Measurements from ENCODE around the gene AMZ2.

DNA sequence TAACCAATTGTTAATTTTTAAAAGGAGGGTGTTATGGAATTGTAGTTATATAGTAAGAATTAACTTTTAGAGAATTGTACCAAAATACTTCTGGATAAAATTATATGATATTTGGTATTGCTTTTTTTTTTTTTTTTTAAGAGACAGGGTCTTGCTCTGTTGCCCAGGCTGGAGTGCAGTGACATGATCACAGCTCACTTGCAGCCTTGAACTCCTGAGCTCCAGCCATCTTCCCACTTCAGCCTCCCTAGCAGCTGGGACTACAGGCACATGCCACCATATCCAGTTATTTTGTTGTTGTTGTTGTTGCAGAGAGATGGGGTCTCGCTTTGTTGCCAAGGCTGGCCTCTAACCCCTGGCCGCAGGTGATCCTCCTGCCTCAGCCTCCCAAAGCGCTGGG lies 52.0 kb downstream of the AMZ2 start:
- TF ChIP-seq CREB1 (CRISPR knock-in tag; IDR thresholded peaks at IDR 0.05; ENCODE audit: low read depth) (no peak), EZH2 (IDR thresholded peaks at IDR 0.05; ENCODE audit: low read depth, unreplicated experiment) (no peak), NANOG (IDR thresholded peaks at IDR 0.05; ENCODE audit: borderline replicate concordance) (no peak), POLR2AphosphoS5 (IDR thresholded peaks at IDR 0.05; ENCODE audit: low read depth) (no peak), EZH2phosphoT487 (IDR thresholded peaks at IDR 0.05; ENCODE audit: unreplicated experiment) (no peak), ZNF331 (CRISPR knock-in tag; IDR thresholded peaks at IDR 0.05; ENCODE audit: low read depth) (no peak)
- TF ChIP-seq, protein P1, sequence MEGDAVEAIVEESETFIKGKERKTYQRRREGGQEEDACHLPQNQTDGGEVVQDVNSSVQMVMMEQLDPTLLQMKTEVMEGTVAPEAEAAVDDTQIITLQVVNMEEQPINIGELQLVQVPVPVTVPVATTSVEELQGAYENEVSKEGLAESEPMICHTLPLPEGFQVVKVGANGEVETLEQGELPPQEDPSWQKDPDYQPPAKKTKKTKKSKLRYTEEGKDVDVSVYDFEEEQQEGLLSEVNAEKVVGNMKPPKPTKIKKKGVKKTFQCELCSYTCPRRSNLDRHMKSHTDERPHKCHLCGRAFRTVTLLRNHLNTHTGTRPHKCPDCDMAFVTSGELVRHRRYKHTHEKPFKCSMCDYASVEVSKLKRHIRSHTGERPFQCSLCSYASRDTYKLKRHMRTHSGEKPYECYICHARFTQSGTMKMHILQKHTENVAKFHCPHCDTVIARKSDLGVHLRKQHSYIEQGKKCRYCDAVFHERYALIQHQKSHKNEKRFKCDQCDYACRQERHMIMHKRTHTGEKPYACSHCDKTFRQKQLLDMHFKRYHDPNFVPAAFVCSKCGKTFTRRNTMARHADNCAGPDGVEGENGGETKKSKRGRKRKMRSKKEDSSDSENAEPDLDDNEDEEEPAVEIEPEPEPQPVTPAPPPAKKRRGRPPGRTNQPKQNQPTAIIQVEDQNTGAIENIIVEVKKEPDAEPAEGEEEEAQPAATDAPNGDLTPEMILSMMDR (conservative IDR thresholded peaks at IDR 0.05; ENCODE audit: low read depth in 2 of 2) = no peak
- TF ChIP-seq, protein P2, sequence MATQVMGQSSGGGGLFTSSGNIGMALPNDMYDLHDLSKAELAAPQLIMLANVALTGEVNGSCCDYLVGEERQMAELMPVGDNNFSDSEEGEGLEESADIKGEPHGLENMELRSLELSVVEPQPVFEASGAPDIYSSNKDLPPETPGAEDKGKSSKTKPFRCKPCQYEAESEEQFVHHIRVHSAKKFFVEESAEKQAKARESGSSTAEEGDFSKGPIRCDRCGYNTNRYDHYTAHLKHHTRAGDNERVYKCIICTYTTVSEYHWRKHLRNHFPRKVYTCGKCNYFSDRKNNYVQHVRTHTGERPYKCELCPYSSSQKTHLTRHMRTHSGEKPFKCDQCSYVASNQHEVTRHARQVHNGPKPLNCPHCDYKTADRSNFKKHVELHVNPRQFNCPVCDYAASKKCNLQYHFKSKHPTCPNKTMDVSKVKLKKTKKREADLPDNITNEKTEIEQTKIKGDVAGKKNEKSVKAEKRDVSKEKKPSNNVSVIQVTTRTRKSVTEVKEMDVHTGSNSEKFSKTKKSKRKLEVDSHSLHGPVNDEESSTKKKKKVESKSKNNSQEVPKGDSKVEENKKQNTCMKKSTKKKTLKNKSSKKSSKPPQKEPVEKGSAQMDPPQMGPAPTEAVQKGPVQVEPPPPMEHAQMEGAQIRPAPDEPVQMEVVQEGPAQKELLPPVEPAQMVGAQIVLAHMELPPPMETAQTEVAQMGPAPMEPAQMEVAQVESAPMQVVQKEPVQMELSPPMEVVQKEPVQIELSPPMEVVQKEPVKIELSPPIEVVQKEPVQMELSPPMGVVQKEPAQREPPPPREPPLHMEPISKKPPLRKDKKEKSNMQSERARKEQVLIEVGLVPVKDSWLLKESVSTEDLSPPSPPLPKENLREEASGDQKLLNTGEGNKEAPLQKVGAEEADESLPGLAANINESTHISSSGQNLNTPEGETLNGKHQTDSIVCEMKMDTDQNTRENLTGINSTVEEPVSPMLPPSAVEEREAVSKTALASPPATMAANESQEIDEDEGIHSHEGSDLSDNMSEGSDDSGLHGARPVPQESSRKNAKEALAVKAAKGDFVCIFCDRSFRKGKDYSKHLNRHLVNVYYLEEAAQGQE (IDR thresholded peaks at IDR 0.05; ENCODE audit: unreplicated experiment) = no peak

Measured in GM23338 (cell line).